Measurements from ENCODE around the gene ZYG11A.

ZYG11A gene

GRCh38 chr1:52913014-52913413 is 70.5 kb downstream of the ZYG11A start:
- H3K4me1 Mint-ChIP-seq = no peaks in the 10 kb centered on the region
- DNase-seq = no peak
- no peak overlapping the region for H3K27ac Mint-ChIP-seq
- no peak overlapping the region for H3K4me3 Mint-ChIP-seq
- H3K9me3 Mint-ChIP-seq = peaks cover 4% of the 10 kb centered on the region
- H3K27me3 Mint-ChIP-seq (ENCODE audit: low read depth, poor library complexity) = peaks cover 8% of the 10 kb centered on the region
- H3K36me3 Mint-ChIP-seq (ENCODE audit: low read depth) = no peaks in the 10 kb centered on the region
- TF ChIP-seq CTCF (IDR thresholded peaks at IDR 0.05) = no peak

- no peaks in the 10 kb centered on the region for H3K4me1 Mint-ChIP-seq
- no peak for TF ChIP-seq CTCF (IDR thresholded peaks at IDR 0.05)
- no peak overlapping the region for H3K4me3 Mint-ChIP-seq
- H3K27ac Mint-ChIP-seq = no peak overlapping the region
- peaks cover 4% of the 10 kb centered on the region for H3K9me3 Mint-ChIP-seq
- no peaks in the 10 kb centered on the region for H3K36me3 Mint-ChIP-seq (ENCODE audit: low read depth)
- peaks cover 10% of the 10 kb centered on the region for H3K27me3 Mint-ChIP-seq (ENCODE audit: low read depth, poor library complexity)
- DNase-seq = peak; percentile 23
These were observed 71.0 kb downstream of the ZYG11A start for GRCh38 chr1:52913537-52913936.

GRCh38 chr1:52914463-52914862 is 71.9 kb downstream of the ZYG11A start:
- Mint-ChIP-seq H3K4me1 (no peaks in the 10 kb centered on the region), H3K9me3 (peaks cover 12% of the 10 kb centered on the region), H3K4me3 (no peak overlapping the region), H3K36me3 (ENCODE audit: low read depth) (peaks cover 6% of the 10 kb centered on the region), H3K27ac (no peak overlapping the region), H3K27me3 (ENCODE audit: low read depth, poor library complexity) (peaks cover 18% of the 10 kb centered on the region)
- DNase-seq = no peak
- TF ChIP-seq CTCF (IDR thresholded peaks at IDR 0.05) = no peak

GRCh38 chr1:52915211-52915854 is 72.8 kb downstream of the ZYG11A start:
- Mint-ChIP-seq H3K9me3 (peaks cover 20% of the 10 kb centered on the region), H3K36me3 (ENCODE audit: low read depth) (peaks cover 15% of the 10 kb centered on the region), H3K4me3 (no peak overlapping the region), H3K27ac (no peak overlapping the region), H3K4me1 (no peaks in the 10 kb centered on the region), H3K27me3 (ENCODE audit: low read depth, poor library complexity) (peaks cover 24% of the 10 kb centered on the region)
- TF ChIP-seq CTCF (IDR thresholded peaks at IDR 0.05) = no peak
- DNase-seq = no peak

GRCh38 chr1:52915855-52916220 is 73.3 kb downstream of the ZYG11A start:
- Mint-ChIP-seq H3K9me3 (peaks cover 20% of the 10 kb centered on the region), H3K4me3 (no peak overlapping the region), H3K36me3 (ENCODE audit: low read depth) (peaks cover 15% of the 10 kb centered on the region), H3K4me1 (no peaks in the 10 kb centered on the region), H3K27me3 (ENCODE audit: low read depth, poor library complexity) (peaks cover 29% of the 10 kb centered on the region), H3K27ac (no peak overlapping the region)
- no peak for TF ChIP-seq CTCF (IDR thresholded peaks at IDR 0.05)
- no peak for DNase-seq

GRCh38 chr1:52916241-52916975 is 73.8 kb downstream of the ZYG11A start:
- Mint-ChIP-seq H3K9me3 (peaks cover 20% of the 10 kb centered on the region), H3K4me1 (no peaks in the 10 kb centered on the region), H3K27ac (no peak overlapping the region), H3K4me3 (no peak overlapping the region), H3K36me3 (ENCODE audit: low read depth) (peaks cover 15% of the 10 kb centered on the region), H3K27me3 (ENCODE audit: low read depth, poor library complexity) (peaks cover 34% of the 10 kb centered on the region)
- no peak for DNase-seq
- TF ChIP-seq CTCF (IDR thresholded peaks at IDR 0.05) = no peak
